HG03342 (cell line): ENCODE measurements around the gene ATG7.
"Not testable (repeated sequence)": the region's sequence is repeated elsewhere in the genome, so short reads cannot be mapped to it uniquely, and the experiment has no call there.

Experiments used
- ATAC-seq: cut with Tn5 transposase; IDR thresholded peaks from one replicate; pipeline ENCODE4 v1.9.1; 2021; ENCODE audit warnings: mild to moderate bottlenecking, moderate library complexity; ENCODE audit not compliant: unreplicated experiment

Gene ATG7

GRCh38 chr3:11563159-11563864 is 291.1 kb downstream of the ATG7 start:
- ATAC-seq: no peak

- ATAC-seq: no peak
These were observed 291.6 kb downstream of the ATG7 start for GRCh38 chr3:11563865-11564185.

GRCh38 chr3:11564577-11565001 is 292.4 kb downstream of the ATG7 start:
- no peak for ATAC-seq

- no peak for ATAC-seq
These were observed 292.9 kb downstream of the ATG7 start for GRCh38 chr3:11565072-11565471.

GRCh38 chr3:11565492-11565891 is 293.3 kb downstream of the ATG7 start:
- no peak for ATAC-seq

GRCh38 chr3:11565932-11566331 is 293.7 kb downstream of the ATG7 start:
- no peak for ATAC-seq

- ATAC-seq: no peak
These were observed 294.3 kb downstream of the ATG7 start for GRCh38 chr3:11566478-11566877.

GRCh38 chr3:11566916-11567315 is 294.7 kb downstream of the ATG7 start:
- no peak for ATAC-seq

GRCh38 chr3:11567516-11568467 is 295.6 kb downstream of the ATG7 start:
- no peak for ATAC-seq

GRCh38 chr3:11568503-11569155 is 296.4 kb downstream of the ATG7 start:
- ATAC-seq: no peak

GRCh38 chr3:11569156-11569741 is 297.1 kb downstream of the ATG7 start:
- no peak for ATAC-seq

GRCh38 chr3:11570251-11570650 is 298.1 kb downstream of the ATG7 start:
- no peak for ATAC-seq

- no peak for ATAC-seq
These were observed 298.7 kb downstream of the ATG7 start for GRCh38 chr3:11570789-11571495.

- ATAC-seq: not testable (repeated sequence)
These were observed 300.5 kb downstream of the ATG7 start for GRCh38 chr3:11572660-11573059.

- no peak for ATAC-seq
These were observed 302.9 kb downstream of the ATG7 start for GRCh38 chr3:11574981-11575669.

- no peak for ATAC-seq
These were observed 303.5 kb downstream of the ATG7 start for GRCh38 chr3:11575677-11576076.

GRCh38 chr3:11576453-11576852 is 304.3 kb downstream of the ATG7 start:
- no peak for ATAC-seq

GRCh38 chr3:11578169-11578568 is 306.0 kb downstream of the ATG7 start:
- ATAC-seq: no peak

GRCh38 chr3:11580645-11581044 is 308.4 kb downstream of the ATG7 start:
- ATAC-seq: no peak
